Ovary (tissue), 3 donors: Measurements from ENCODE around the gene MTERF1.

Experiments
- POLR2A ChIP-seq: fragments of 450-650 bp; IDR thresholded peaks from one replicate; pipeline ENCODE4 v1.6.1; 2017; ENCODE audit warnings: antibody characterized with exemption, mild to moderate bottlenecking, moderate library complexity
- TF ChIP-seq, protein P1 (sequence below), 3 donors: fragments of 450-650 bp in 2 of 3; fragments of 200-600 bp in 1 of 3; IDR thresholded peaks; one replicate each; pipeline versions ENCODE4 v1.5.1 to v1.8.0; 2016 to 2022; ENCODE audit warnings: antibody characterized with exemption in 3 of 3, mild to moderate bottlenecking in 1 of 3
- donor health status: DM: no; HTN: no; CAD: no.

DNA sequence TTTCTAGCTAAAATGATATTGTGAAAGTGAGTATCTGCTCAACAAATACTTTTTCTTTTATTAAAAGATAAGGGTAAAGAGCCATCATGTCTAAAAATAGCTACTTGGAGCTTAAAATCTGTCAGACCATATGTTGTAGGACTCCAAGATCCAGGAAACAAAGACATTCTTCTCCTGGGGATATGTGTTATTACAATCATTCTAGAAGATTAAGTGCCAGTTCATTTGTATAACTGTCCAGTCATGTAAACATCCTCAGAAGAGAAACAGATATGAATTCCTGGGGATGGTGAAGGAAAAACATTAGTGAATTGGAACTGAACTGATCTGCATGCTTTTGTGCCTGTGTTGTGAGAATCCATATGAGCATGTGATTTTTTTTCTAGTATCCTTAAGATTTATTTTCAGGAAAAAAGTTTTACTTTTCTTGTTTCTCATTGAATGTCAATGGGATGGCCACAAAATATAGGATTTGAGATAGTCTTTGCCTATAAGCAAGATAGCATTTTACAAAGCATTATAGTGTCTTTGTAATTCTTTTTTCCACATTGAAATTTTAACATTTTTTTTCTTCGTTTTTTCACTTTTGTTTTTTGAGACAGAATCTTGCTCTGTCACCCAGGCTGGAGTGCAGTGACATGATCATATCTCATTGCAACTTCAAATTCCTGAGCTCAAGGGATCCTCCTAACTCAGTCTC, 14.4 kb upstream of the MTERF1 start:
- TF ChIP-seq POLR2A = no peak
- TF ChIP-seq, protein P1, sequence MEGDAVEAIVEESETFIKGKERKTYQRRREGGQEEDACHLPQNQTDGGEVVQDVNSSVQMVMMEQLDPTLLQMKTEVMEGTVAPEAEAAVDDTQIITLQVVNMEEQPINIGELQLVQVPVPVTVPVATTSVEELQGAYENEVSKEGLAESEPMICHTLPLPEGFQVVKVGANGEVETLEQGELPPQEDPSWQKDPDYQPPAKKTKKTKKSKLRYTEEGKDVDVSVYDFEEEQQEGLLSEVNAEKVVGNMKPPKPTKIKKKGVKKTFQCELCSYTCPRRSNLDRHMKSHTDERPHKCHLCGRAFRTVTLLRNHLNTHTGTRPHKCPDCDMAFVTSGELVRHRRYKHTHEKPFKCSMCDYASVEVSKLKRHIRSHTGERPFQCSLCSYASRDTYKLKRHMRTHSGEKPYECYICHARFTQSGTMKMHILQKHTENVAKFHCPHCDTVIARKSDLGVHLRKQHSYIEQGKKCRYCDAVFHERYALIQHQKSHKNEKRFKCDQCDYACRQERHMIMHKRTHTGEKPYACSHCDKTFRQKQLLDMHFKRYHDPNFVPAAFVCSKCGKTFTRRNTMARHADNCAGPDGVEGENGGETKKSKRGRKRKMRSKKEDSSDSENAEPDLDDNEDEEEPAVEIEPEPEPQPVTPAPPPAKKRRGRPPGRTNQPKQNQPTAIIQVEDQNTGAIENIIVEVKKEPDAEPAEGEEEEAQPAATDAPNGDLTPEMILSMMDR (IDR thresholded peaks at IDR 0.05) = no peak
